HG02610 (cell line): Measurements from ENCODE around the gene LARGE1.

Experiments
- ATAC-seq: cut with Tn5 transposase; IDR thresholded peaks from one replicate; pipeline ENCODE4 v1.9.1; 2021; ENCODE audit warnings: mild to moderate bottlenecking, moderate library complexity; ENCODE audit not compliant: unreplicated experiment

LARGE1 gene

DNA sequence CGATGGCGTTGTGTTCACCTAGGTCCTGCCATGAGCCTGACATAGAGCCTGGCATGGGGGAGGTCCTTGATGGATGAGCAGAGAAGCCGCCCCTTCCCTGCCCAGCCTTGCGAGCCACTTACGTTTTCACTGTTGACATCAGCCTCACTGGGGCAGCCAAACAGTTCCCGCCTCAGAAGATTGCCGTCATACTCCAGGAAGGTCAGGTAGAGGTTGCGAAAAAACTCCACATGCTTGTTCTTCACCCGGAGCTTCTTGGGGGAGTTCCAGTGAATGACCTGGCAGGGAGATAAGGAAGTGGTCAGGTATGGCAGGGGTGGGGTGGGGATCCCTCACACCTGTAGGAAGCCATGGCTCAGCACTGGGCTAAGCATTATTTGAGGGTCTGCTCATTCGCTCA lies 582.8 kb downstream of the LARGE1 start:
- ATAC-seq = no peak

- no peak for ATAC-seq
These were observed 584.5 kb downstream of the LARGE1 start for GRCh38 chr22:33335611-33336279.

- no peak for ATAC-seq
These were observed 587.7 kb downstream of the LARGE1 start for GRCh38 chr22:33332538-33332937.

DNA sequence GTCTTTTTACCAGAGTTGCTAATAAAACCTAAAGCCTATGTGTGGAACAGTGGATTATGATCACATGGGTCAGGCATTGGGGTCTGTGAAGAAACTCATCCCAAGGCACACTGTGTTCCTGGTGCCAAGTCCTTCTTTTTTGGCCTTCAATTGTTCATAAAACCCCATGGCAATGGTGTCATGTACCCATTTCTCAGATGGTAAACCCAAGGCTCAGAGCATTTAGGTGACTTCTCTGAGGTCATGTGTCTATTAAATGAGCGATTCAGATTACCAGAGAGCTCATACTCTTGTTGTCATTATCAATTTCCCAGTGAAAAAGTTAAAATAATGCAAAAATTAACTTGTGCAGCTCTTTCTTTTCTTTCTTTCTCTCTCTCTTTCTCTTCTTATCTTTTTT lies 589.3 kb downstream of the LARGE1 start:
- ATAC-seq = no peak

DNA sequence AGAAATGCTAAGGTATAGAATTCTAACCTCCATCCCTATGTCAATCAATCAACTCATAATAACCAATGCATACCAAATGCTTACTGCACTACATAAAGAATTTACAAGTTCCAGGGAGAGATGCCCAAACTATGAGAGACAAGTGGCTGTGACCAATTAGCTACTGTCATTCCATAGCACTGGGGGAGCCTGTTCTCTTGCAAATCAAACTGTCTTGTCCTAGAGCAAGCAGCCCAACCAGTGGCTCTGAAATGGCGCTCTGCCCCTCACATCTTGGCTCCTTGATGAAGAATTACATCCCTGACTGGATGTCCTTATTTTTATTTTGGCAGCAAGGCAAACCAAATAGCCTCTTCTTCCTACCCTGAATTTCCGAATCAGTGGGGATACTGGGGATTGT lies 589.7 kb downstream of the LARGE1 start:
- ATAC-seq = no peak

GRCh38 chr22:33329398-33329797 lies 590.9 kb downstream of the LARGE1 start:
- ATAC-seq = no peak

DNA sequence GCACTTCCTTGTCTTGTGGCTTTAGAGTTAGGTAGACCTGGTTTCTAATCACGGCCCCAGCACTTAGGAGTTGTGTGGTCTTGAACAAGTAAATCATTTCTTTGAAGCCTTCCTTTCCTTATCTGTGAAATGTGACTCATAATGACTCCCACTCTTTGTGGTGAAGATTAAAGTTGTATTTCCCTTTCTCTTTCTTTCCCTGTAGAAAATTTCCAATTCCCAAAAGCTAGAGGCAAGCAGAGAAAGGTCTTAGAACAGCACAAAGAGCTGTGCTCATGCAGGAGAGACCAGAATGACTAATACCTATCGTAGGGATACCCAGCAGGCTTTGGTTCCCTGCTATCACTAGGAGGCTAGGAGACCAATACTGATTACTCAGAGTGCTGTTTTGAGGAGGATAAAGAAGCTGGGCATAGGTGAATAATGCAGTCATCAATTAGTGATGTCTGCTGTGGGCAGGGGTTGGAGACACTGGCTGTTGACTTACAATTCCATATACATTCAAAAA lies 591.4 kb downstream of the LARGE1 start:
- no peak for ATAC-seq

- no peak for ATAC-seq
These were observed 592.9 kb downstream of the LARGE1 start for GRCh38 chr22:33327348-33327860.

DNA sequence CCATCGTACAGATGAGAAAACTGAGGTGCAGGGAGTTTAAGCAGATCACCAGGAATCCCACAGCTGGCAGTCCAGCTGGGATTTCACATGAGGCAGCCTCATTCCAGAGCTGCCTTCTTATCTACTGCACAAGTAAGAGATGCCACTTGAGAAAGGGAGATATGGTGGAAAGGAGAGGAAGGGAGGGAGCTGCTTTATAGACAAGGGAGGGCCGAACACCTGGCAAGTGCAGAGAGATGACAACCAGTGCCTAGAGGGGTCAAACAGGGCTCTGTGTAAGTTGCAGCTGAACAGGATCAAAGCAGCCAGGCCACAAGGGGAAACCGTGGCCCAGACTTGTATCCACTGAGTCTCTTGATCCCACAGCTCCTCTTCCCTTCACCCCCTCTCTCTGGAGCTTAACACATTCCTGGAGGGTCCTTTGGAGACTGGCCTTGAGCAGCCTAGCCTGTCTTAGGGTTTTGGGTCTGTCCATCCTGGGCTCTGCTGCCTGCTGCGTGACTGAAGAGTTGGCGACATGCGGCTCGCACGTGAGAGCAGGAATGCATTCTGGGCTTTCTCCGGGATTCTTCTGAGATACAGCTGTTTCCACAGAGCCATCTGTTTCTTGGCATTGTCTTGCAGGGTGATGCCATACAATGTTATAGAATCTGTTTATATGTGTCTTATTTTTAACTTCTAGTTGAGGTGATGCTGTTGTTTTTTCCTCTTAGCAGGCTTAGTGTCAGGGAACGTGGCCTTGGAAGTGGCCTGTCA lies 593.6 kb downstream of the LARGE1 start:
- ATAC-seq = no peak

DNA sequence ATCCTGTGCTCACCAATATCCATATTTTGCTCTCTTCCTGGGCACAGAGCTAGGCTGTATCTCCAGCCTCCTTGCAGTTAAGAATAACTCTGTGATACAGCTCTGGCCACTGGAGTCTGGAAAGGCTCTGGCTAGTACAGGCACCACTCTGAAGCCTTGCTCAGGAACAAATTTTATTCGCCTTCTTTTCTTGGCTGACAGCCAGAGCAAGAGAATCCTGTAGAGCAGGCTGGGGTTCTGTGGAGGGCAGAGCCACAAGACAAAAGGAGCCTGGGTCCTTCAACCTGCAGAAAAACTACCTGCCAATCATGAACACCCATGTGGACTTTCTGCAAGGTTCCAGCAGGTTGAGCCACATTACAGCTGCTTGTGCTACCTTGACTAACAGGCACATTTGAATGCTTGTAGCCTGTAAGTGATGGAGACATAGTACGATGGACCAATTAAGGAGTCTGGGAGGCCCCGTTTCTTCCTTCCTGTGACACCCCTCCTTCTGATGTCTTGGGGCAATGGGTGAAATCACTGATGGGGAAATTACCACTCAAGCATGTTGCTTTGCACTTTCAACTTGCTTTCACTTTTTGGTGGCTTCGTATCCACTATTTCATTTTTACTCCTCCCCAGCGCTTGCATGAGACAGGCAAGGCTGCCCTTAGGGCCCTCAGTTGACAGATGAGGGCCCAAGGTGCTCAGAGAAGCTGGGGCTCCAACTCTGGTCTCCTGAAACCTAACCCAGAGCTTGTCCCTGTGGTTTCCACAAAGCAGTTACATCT lies 594.9 kb downstream of the LARGE1 start:
- peak; percentile 64 for ATAC-seq

DNA sequence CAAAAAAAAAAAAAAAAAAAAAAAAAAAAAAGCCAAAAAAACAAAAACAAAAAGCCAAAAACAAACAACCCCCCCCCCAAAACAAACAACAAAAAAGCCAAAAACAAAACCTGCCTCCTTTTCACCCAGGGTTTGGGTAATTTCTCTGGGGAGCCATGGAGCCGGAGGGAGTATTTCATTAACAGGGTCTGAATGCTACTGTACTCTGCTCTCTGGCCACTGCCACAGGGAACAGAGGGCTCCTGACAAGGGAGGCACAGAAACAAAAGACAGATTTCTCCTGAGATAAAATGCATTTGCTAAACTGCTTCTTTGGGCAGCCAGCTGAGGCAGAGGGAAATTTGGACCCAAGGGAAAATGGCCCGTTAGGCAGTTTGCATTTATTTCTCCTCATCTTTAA lies 596.0 kb downstream of the LARGE1 start:
- ATAC-seq = no peak

DNA sequence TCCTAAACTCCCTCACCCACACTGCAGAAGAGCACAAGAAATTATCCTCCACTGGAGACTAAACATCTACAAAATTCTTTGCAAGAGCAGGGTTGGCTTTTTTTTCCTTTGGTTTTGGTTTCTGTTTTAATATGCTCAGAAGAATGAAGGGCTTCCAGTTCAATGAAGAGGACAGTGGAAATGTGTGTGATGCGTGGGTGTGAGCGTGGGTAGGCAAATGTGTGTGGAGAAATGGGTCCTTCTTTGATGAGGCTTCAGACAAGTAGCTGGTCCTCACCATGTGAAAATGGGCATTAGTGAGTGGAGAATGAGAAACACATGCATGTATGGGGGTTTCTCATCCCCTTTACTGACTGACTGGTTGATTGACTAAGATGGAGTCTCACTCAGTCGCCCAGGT lies 598.8 kb downstream of the LARGE1 start:
- no peak for ATAC-seq

- ATAC-seq = no peak
These were observed 604.3 kb downstream of the LARGE1 start for GRCh38 chr22:33315954-33316353.

- no peak for ATAC-seq
These were observed 605.2 kb downstream of the LARGE1 start for GRCh38 chr22:33315117-33315516.

- no peak for ATAC-seq
These were observed 606.0 kb downstream of the LARGE1 start for GRCh38 chr22:33314316-33314715.

GRCh38 chr22:33303099-33303498 lies 617.2 kb downstream of the LARGE1 start:
- no peak for ATAC-seq

- no peak for ATAC-seq
These were observed 617.7 kb downstream of the LARGE1 start for GRCh38 chr22:33302549-33302948.

DNA sequence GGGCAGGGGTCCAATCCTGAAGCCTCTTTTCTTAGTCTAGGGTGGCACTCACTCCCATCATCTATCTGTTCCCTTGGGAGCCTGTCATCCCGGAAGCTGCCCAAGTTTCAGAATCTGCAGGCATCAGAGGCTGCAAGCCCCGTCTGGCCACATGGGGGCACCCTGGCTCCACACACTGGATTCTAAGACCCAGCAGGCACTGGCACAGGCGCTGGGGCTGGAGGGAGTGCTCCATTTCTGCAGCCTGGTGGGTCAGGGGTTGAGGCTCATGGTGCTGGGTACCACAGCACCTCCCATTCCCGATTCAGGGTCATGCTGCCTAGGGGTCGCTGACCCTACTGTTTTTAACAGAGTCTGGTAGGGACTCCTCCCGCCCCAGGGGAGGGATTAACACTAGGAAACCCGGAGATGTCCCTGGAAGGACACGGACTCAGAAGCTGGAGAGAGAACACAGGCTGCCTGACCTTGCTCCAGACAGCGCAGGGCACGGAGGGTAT lies 618.2 kb downstream of the LARGE1 start:
- no peak for ATAC-seq

DNA sequence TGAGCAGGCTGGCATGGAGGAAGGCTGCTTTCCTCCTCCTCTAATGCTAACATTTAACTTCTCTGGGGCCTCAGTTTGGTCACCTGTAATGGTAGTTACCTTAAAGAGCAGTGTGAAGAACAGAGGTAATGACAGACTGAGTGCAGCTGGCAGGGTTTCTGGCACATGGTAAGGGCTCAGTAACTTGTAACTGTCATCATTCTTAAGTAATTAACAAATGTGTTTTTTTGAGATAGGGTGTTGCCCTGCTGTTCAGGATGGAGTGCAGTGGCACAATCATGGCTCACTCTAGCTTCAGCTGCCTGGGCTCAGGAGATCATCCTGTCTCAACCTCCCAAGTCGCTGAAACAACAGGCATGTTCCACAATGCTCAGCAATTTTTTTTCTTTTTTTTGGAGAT lies 620.1 kb downstream of the LARGE1 start:
- no peak for ATAC-seq

DNA sequence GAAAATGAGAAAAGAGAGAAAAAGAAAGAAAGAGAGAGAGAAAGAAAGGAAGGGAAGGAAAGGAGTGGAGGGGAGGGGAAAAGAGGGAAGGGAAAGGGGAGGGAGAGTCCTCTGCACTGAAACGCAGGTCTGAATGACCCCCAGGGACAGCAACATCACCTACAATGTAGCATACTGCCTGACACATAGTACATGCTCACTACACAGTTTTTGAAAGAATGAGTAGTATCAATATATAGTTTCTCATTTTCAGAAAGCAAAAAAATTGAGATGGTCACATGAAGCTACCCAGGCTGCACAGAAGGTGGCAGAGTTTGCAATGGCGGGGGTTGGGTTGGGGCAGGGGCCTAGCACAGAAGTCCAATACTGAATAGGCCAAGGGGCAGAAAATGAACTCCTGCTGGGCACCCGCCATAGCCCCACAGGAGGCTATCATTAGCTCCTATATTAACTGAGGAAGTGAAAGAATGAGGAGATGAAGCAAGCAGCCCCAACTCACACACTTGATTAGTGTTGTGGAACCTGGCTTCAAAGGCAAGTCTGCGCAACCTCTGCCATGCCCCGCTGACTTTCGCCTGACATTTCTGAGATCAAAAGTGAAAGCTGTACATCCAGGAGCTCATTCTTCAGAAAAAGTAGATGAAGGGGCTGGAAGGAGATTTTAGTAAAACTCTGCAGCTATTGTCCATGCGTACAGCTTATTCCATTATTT lies 620.9 kb downstream of the LARGE1 start:
- ATAC-seq = peak; percentile 82

GRCh38 chr22:33296941-33297340 lies 623.3 kb downstream of the LARGE1 start:
- no peak for ATAC-seq
